Raji (cell line): Measurements from ENCODE around the gene EXOC3L1.
A peak's percentile ranks its signal among the peaks of the same experiment; 100 is the strongest.

ENCODE experiments used
- POLR2A ChIP-seq: IDR thresholded peaks from 2 replicates; pipeline ENCODE4 v1.6.1; 2011; ENCODE audit warnings: low read depth, low read length, control low read depth; ENCODE audit not compliant: insufficient read depth

EXOC3L1 gene

DNA sequence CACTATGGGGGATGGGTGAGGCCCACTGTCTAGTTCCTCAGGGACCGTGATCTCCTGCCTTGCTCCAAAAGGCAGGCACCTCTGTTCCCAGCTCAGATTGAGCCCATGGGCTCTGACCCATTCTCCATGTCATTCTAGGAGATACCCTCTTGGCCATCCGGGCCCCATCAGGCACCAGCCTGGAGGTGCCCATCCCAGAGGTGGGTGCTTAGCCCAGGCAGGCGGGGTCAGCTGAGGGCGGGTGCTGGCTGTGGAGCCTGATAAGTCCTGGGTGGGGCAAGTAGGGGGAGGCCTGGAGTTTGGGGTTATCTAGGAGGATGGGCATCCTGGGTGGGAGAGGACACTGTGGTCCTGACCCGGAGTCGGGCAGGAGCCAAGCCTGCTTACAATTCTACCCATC, 4.3 kb upstream of the EXOC3L1 start:
- TF ChIP-seq POLR2A: no peak

DNA sequence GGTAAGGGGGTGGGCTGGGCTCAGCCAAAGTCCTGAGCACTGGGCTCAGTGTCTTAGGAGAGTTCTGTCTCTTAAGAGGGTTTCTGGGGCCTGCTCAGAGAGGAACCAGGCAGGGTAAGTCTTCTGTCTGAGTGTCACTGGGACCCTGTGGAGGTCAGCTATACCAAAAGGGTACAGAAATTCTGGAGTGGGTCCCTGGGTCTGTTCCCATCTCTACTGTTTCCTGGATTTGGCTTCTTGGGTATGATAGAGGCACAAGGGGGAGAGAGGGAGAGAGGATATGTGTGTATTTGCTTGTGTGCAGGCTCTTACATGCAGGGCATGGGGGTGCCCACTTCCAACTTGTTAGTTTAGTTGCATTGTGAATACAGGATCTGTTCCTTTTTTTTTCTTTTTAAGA, 3.6 kb upstream of the EXOC3L1 start:
- TF ChIP-seq POLR2A: no peak

DNA sequence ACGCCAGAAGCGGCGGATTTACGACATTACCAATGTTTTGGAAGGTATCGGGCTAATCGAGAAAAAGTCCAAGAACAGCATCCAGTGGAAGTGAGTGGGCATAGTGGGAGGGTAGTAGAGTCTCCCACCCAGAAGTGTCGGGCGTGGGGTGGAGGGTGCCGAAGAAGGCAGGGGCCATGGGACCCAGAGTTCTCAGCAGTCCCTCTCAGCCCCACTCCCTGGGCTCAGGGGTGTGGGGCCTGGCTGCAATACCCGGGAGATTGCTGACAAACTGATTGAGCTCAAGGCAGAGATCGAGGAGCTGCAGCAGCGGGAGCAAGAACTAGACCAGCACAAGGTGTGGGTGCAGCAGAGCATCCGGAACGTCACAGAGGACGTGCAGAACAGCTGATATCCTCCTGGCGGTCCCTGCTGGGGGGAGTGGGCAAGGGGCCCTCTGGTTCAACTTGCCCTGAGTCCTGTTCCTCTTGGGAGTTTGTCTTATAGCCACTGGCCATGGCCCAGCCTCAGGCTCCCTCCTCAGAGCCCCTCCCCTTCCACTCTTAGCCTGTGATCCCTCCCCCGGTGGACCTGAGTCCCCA, 2.9 kb upstream of the EXOC3L1 start:
- TF ChIP-seq POLR2A: no peak

DNA sequence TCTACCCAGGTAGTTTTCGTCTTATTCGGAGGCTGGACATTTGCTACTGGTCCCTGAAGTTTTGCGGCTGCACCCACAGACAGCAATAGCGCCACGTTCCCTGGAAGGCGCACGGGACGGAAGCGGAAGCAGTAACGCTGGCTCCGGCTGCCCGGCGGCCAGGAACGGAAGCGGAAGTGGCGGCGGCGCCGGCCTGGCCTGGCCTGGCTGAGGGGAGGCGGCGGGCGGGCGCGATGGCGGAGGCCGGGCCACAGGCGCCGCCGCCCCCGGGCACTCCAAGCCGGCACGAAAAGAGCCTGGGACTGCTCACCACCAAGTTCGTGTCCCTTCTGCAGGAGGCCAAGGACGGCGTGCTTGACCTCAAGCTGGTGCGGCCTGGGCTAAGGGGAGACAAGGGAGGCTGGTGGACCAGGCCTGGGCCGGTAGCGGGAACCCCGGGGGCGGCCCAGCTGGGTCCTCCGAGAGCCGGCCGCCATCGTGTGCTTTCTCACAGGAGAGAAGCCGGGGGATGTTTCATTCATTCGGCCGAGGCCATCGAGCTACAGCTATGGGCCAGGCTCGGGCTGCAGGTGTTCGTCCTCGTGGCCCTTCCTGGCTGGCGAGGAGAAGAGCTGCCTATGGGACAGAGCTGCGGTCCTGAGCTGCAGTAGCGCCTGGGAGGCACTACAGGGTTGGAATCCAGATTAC, 2.2 kb upstream of the EXOC3L1 start, which contains the start of gene E2F4:
Gene E2F4 (plus strand): TSS at position 161 of the 687 bp plus-strand sequence. CDS start 73 bp downstream, at position 234.
- TF ChIP-seq POLR2A: peak; percentile 76

DNA sequence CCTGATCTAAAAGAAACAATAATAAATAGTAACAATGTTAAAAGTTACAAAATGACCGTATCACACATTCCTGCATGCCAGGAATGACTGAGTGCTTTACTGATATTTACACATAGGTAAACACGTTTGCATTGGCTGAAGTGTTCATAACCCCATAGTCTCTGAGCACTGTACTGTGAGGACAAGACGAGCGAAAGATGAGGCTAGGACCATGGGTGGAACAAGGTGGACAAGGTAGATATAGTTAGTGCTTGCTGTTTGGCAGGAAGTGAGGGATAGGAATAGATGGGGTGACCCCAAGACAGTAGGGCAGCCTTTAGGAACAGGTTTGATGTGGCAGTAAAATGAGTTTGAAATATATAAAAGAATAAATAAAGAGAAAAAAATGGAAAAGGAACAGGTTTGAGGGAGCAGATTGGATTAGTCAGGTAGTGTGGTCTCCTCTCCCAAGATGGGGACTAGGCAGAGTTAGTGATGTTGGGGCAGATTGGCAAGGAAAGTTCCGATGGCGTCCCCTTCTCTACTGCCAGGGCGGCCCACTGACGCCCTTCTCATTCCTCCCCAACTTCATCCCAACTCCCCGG, 1.6 kb upstream of the EXOC3L1 start:
- TF ChIP-seq POLR2A: no peak

DNA sequence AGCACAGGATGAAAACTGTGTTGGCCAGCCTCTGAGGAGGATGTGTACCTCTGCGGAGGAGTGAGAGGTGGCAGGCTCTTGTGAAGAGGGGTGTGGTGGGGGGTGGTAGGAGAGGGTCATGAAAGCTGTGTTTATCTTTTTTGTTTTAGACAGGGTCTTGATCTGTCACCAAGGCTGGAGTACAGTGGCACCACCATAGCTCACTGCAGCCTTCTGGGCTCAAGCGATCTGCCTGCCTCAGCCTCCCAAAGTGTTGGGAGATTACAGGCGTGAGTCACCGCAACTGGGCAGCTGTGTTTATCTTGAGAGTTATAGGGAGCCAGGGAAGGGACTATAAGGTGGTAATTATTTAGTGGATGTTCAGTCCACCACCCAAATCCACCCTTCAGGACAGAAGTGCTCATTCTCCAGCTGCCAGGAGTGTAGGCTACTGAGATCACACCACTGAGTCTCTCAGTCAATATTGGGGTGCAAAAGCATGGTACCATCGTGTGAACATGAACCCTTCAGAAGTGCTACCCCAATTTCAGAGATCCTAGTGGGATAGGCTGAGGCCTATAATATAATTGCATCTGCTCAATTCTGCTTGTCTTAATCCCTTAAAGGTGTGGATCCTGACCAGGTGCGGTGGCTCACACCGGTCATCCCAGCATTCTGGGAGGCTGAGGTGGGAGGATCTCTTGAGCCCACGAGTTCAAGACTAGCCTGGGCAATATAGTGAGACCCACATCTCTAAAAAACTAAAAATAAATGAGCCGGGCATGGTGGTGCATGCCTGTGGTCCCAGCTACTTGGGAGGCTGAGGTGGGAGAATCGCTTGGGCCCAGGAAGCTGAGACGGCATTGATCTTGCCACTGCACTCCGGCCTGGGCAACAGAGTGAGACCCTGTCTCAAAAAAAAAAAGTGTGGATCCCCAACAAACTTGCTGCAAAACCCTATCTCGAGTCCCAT, 788 bp upstream of the EXOC3L1 start:
- TF ChIP-seq POLR2A: no peak

DNA sequence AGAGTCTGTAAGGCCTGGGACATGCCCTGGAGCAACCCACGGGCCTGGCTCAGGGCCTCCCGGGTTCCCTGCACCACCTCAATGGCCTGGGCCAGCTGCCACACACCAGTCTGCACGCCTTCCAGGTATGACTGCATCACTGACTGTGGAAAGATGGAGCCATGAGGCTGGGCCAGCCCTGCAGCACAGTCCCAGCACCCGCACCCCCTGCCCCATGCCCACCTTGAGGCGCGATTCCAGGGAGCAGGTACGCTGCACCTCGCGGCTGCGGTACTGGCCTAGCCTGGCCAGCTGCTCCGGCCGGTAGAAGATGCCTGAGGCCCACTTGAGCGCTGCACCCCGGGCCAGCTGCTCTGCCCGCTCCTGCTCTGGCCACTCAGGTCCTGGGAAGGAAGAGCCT, 1.1 kb downstream of the EXOC3L1 start:
- TF ChIP-seq POLR2A: no peak

DNA sequence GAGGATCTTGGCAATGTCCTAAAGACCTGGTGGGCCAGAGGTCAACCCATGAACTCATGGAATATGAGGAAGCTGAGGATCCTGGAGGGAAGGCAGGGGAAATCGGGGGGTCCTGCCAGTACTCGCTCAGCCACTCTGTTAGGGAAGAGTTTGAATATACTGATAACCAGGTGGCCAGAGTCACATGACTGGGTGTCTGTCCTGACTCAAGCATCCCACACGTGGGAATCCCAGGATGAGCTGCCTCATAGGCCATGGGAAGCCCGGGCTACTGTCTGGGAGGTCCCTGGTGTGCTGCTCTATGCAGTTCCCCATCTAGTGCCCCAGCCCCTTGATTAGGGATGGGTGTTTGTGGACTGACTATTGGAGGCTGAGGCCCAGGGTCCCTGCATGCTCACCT, 1.6 kb downstream of the EXOC3L1 start:
- TF ChIP-seq POLR2A: no peak

DNA sequence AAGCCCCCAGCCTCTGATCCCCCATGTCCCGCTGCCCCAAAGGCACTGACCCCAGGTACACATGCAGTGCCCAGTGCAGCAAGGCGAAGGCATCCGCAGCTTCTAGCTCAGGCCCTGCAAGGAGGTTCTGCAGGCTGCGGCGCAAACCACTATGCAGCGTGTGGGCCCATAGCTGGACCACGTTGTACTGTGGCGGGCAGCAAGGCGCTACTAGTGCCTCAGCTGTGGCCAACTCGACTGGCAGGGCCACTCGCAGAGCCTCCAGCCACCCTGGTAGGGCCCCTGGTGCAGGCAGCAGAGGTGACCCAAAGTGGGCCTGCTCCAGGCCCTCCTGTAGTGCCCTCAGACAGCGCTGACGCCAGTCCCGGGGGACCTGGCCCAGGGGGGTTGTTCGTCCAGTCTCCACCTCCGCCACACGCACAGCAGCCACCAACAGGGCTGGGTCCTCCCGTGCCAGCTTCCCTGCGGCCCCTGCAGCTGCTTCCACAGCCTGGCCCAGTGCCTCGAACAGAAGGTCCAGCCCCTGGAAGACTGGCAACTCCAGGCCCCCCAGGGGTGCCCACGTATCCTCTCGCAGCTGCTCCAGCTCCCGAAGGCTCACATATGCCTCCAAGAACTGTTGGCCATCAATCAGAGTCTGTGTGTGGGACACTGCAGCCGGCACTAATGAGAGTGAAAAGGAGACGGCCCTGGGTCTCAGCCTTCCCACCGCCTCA, 2.6 kb downstream of the EXOC3L1 start:
- no peak for TF ChIP-seq POLR2A

DNA sequence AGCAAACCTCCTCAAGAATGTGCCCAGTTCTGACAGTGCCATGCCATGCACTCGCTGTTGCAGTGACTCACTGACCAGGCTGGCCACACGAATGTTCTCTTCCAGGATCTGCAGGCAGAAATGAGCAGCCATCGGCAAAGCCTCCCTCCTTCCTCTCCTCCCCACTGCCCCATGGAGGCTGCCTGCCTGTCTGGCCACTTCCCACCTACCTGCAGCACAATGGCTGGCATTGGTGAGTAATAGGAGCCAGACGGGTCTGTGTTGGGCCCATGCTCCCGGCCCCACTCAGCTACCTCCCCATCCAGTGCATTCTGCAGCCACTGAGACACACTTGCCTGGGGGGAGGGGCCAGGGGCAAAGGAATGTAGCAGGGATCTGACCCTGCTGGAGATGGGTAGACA, 3.4 kb downstream of the EXOC3L1 start:
- no peak for TF ChIP-seq POLR2A

DNA sequence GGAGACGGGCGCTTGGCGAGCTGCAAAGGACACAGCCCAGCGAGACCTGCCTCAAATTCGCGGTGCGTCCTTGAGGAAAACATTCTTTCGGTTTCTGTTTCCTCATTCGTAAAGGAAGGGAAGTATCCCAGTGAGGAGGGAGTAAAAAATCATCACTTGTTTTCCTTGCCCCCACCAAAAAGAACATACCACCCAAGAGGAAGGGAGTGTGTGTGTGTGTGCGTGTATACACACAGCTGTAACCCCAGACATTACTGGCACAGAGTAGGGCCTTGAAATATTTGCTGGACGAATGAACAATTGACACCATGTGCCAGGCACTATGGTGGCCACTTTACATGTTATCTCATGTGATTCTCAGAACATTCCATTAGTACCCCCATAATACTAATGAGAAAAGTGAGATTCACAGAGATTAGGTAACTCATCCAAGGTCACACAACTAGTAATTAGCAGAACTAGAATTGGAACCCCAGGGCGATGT, 4.2 kb downstream of the EXOC3L1 start:
- TF ChIP-seq POLR2A: no peak

DNA sequence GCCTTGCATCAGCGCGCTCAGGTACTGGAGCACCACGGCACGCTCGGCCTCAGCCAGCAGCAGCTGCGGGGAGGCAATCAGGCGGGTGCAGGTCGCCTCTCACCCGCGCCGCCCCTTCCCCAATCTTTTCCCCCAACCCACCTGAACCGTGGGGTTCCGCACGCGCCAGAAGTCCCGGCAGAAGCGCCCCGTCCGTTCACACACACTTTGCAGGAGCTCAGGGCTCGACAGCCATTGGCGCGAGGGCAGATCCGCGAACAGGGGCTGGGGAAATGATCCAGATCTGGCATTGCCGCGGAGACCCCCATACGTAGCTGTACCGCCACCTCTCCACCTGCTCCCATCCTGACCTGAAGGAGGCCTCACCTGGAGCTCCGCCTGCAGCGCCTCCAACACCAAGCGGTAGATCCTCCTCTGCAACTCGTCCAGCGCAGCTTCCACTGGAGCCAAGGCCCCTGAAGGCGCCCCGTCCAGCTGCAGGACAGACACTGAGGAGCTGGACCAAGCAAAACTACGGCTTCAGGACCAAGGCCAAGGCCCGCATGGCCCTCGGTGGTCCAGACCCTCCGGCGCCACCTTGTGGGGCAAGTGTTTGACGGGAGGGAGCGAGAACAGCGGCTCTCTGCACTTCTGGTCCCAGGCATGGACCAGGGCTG, 4.8 kb downstream of the EXOC3L1 start:
- TF ChIP-seq POLR2A: no peak

DNA sequence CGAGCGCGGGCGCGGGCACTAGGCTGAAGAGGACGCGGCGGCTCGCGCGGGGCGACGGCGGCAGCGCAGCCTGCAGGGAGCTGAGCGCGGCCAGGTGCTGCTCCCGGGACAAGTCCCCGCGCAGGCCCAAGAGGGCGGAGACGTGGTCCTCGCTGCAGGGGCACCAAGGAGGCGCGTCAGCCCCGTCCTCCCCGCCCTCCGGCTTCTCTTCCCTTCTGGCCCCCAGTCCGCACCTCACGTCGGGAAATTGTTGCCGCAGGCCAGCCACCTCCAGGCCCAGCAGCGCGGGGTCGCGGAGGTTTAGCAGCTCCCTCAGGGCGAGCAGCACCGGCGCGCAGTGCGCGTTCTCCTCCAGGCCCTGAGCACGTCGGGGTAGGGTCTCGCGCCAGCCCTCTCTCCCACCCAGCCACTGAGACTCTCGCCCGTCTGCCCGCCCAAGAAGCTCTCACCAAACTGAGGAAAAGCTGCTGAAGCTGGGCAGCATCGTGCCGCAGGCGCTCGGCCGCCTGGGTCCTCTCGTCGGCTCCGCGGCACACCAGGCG, 5.4 kb downstream of the EXOC3L1 start:
- TF ChIP-seq POLR2A: no peak
